ENCODE data around the gene HDAC6.

HDAC6 gene

DNA sequence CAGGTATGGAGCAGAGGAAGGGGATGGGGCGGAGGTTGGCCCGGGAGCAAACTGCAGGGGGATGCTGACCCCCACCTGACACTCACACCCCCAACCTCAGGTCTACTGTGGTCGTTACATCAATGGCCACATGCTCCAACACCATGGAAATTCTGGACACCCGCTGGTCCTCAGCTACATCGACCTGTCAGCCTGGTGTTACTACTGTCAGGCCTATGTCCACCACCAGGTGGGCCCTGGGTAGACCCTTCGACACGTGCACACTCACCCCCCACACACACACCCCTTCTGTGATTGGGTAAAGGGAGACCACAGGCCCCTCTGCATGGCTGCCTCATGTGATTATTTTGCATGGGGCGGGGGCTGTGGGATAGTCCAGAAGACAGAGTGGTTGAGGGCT, 22.2 kb downstream of the HDAC6 start:
- no peak overlapping the region for H3K4me3 ChIP-seq (ENCODE audit: low read depth, low read length)
- TF ChIP-seq ZBTB7A (tag by site-specific recombination; IDR thresholded peaks at IDR 0.05; ENCODE audit: low read depth) (no peak), WT1 (tag by site-specific recombination; IDR thresholded peaks at IDR 0.05) (no peak), RBAK (tag by site-specific recombination; IDR thresholded peaks at IDR 0.05) (no peak), ZNF140 (tag by site-specific recombination; IDR thresholded peaks at IDR 0.05) (no peak), ZNF777 (tag by site-specific recombination; IDR thresholded peaks at IDR 0.05; ENCODE audit: borderline replicate concordance) (no peak), GLI4 (tag by site-specific recombination; IDR thresholded peaks at IDR 0.05) (no peak), ZNF701 (tag by site-specific recombination; IDR thresholded peaks at IDR 0.05) (no peak), TRIM28 (IDR thresholded peaks at IDR 0.05; ENCODE audit: borderline replicate concordance, low read length) (no peak), EGR2 (tag by site-specific recombination; IDR thresholded peaks at IDR 0.05; ENCODE audit: low read depth) (no peak), ZNF596 (tag by site-specific recombination; IDR thresholded peaks at IDR 0.05) (no peak), ZNF239 (tag by site-specific recombination; IDR thresholded peaks at IDR 0.05) (no peak), SP3 (tag by site-specific recombination; IDR thresholded peaks at IDR 0.05) (no peak)
- TF ChIP-seq, protein P1, sequence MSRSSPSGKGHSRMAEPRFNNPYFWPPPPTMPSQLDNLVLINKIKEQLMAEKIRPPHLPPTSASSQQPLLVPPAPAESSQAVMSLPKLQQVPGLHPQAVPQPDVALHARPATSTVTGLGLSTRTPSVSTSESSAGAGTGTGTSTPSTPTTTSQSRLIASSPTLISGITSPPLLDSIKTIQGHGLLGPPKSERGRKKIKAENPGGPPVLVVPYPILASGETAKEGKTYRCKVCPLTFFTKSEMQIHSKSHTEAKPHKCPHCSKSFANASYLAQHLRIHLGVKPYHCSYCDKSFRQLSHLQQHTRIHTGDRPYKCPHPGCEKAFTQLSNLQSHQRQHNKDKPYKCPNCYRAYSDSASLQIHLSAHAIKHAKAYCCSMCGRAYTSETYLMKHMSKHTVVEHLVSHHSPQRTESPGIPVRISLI (tag by site-specific recombination; IDR thresholded peaks at IDR 0.05), result no peak
- CTCF ChIA-PET, result interaction anchor here (0.5 to 1.4 kb wide), 2 partner anchors 10 to 296 kb away, joined by 3 to 5 read pairs; no protein-coding TSS in a partner anchor

DNA sequence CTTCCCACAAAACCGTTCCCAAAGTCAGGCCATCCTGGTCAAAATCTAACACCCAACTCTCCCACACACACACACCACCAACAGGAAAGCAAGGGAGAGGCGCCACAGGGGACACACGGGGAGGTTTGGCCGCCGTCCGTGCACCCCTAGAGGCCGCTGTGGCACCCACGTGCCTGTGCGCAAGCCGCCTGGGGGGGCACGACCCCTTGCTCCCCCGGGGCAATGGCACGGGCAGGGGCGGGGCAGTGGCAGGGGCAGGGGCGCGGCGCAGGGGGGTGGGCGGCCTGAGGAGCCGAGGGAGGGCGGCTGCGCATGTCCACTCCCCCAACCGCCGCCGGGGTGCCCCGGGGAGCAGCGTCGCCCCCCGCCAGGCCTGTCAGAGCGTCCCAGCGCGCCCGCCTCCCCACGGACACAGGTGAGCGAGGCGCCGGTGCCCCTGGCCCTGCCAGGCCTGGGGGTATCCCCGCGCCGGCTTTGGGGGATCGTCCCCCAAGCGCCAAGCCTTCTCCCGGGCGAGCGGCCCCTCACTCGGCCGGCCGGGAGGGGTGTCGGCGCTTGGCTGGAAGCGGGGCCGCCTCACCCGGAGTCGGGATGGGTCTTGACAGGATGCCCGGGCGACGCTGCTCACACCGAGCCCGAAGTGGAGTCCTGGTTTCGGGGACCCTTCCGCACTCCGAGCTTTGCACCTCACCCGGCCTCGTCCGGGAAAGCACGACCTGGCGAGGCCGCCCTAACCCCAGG, 24.4 kb downstream of the HDAC6 start, which contains the start of gene ERAS:
Gene ERAS (plus strand): TSS at position 379 of the 741 bp plus-strand sequence. CDS start 2,611 bp downstream, outside the sequence.
- TF ChIP-seq ZBTB26 (tag by site-specific recombination; optimal IDR thresholded peaks at IDR 0.05) (no peak), KLF16 (tag by site-specific recombination; IDR thresholded peaks at IDR 0.05) (no peak), CTCF (tag by site-specific recombination; IDR thresholded peaks at IDR 0.05) (no peak), ZNF426 (tag by site-specific recombination; IDR thresholded peaks at IDR 0.05) (no peak), ZNF174 (tag by site-specific recombination; IDR thresholded peaks at IDR 0.05) (no peak), ZNF121 (tag by site-specific recombination; IDR thresholded peaks at IDR 0.05) (no peak), ZNF202 (tag by site-specific recombination; IDR thresholded peaks at IDR 0.05; ENCODE audit: borderline replicate concordance) (no peak), ZSCAN30 (tag by site-specific recombination; IDR thresholded peaks at IDR 0.05) (no peak), ZNF660 (tag by site-specific recombination; IDR thresholded peaks at IDR 0.05) (no peak), ZNF596 (tag by site-specific recombination; IDR thresholded peaks at IDR 0.05) (no peak), ZNF521 (tag by site-specific recombination; IDR thresholded peaks at IDR 0.05) (no peak), ZNF768 (tag by site-specific recombination; IDR thresholded peaks at IDR 0.05) (no peak), ZNF169 (tag by site-specific recombination; IDR thresholded peaks at IDR 0.05) (no peak), ZFHX2 (tag by site-specific recombination; conservative IDR thresholded peaks at IDR 0.05) (no peak)
- TF ChIP-seq, protein P2, sequence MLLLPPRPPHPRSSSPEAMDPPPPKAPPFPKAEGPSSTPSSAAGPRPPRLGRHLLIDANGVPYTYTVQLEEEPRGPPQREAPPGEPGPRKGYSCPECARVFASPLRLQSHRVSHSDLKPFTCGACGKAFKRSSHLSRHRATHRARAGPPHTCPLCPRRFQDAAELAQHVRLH (tag by site-specific recombination; IDR thresholded peaks at IDR 0.05), result no peak
- TF ChIP-seq, protein P1 (tag by site-specific recombination; IDR thresholded peaks at IDR 0.05), result no peak

More for the DNA sequence above, 22.2 kb downstream of the HDAC6 start:
- Histone ChIP-seq H3K4me1 (ENCODE audit: control insufficient read depth, insufficient read depth, low read length) (no peaks in the 10 kb centered on the region), H3K36me3 (ENCODE audit: control insufficient read depth in 2 of 2, insufficient read depth in 1 of 2, low read length in 2 of 2) (peaks cover 0 to 56% of the 10 kb centered on the region in 2 experiments; a peak in 1 of 3 replicates), H3K9me3 (ENCODE audit: control insufficient read depth, insufficient read depth, low read depth, low read length) (no peaks in the 10 kb centered on the region), H3K27ac (ENCODE audit: extremely low read depth, low read depth, low read length) (no peak overlapping the region)
- POLR2A ChIA-PET, result no interaction called here

More for the DNA sequence above, 24.4 kb downstream of the HDAC6 start, which contains the start of gene ERAS:
- H3K36me3 ChIP-seq (ENCODE audit: control insufficient read depth in 2 of 2, insufficient read depth in 1 of 2, low read length in 2 of 2), result peaks cover 0 to 42% of the 10 kb centered on the region in 2 experiments; a peak in 1 of 3 replicates
- ChIA-PET POLR2A (no interaction called here), CTCF (no interaction called here)
- no peaks in the 10 kb centered on the region for H3K4me1 ChIP-seq (ENCODE audit: control insufficient read depth, insufficient read depth, low read length)
- H3K9me3 ChIP-seq (ENCODE audit: control insufficient read depth, insufficient read depth, low read depth, low read length), result no peaks in the 10 kb centered on the region
- H3K27ac ChIP-seq (ENCODE audit: extremely low read depth, low read depth, low read length), result no peak within 1 kb of the TSS
- no peak within 1 kb of the TSS for H3K4me3 ChIP-seq (ENCODE audit: low read depth, low read length)

Data from HEK293 (cell line).